ENCODE data around the gene GORAB.

The GORAB gene

GRCh38 chr1:170521818-170522217, 10.1 kb upstream of the GORAB start:
- TF ChIP-seq ZFX (IDR thresholded peaks at IDR 0.05) (no peak), CTCF (conservative IDR thresholded peaks at IDR 0.05) (no peak)
- H3K27ac ChIP-seq, result no peak overlapping the region

DNA sequence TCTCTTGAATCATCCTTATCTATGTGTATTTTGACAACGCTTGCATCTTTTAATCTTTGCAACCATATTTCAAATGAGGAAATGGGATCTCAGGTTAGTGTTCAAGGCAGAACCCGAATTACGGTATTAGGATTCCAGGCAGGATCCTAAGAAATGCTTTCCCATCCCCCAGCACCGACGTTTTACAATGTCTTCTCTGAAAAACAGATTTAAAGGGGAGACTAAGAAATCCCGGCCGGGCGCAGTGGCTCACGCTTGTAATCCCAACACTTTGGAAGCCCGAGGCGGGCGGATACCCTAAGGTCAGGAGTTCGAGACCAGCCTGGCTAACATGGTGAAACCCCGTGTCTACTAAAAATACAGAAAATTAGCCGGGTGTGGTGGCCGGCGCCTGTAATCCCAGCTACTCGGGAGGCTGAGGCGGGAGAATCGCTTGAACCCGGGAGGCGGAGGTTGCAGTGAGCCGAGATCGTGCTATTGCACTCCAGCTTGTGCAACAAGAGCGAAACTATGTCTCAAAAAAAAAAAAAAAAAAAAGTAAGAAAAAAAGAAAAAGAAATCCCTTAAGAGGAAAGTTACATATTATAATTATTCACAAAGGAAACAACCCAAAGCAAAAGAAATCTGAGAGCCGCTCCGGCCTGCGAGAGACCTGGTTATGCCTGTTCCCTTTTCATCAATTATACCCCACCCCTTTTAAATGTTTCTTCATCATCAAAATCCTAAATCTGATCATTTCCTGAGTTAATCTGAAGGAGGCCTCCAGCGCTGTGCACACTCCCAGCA, 801 bp upstream of the GORAB start:
- H3K27ac ChIP-seq, result peak overlapping the region; percentile 89
- TF ChIP-seq ZFX (IDR thresholded peaks at IDR 0.05), result no peak
- TF ChIP-seq CTCF (conservative IDR thresholded peaks at IDR 0.05), result no peak

GRCh38 chr1:170533298-170533697, 1.3 kb downstream of the GORAB start:
- H3K27ac ChIP-seq, result no peak overlapping the region

GRCh38 chr1:170534626-170535147, 2.7 kb downstream of the GORAB start:
- no peak overlapping the region for H3K27ac ChIP-seq
- TF ChIP-seq ZFX (IDR thresholded peaks at IDR 0.05) (no peak), CTCF (conservative IDR thresholded peaks at IDR 0.05) (no peak)

More at GRCh38 chr1:170533298-170533697, 1.3 kb downstream of the GORAB start:
- no peak for TF ChIP-seq CTCF (conservative IDR thresholded peaks at IDR 0.05)
- TF ChIP-seq ZFX (IDR thresholded peaks at IDR 0.05), result no peak

DNA sequence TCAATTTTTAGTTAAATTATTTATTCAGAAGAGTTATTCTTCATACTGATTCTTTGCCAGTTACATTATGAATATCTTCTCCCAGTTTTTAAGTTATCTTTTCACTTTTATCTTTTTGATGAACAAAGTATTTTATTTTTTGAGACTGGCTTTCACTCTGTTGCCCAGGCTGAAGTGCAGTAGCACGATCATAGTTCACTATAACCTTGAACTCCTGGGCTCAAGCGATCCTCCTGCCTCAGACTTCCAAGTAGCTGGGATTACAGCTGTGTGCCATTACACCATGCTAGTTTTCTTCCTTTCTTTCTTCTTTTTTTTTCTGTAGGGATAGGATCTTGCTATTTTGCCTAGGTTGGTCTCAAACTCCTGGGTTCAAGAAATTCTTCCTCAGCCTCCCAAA, 3.5 kb downstream of the GORAB start:
- H3K27ac ChIP-seq, result no peak overlapping the region
- TF ChIP-seq ZFX (IDR thresholded peaks at IDR 0.05) (no peak), CTCF (conservative IDR thresholded peaks at IDR 0.05) (no peak)

- no peak overlapping the region for H3K27ac ChIP-seq
These were observed 5.1 kb downstream of the GORAB start for GRCh38 chr1:170536924-170537551.

More at GRCh38 chr1:170536924-170537551, 5.1 kb downstream of the GORAB start:
- TF ChIP-seq ZFX (IDR thresholded peaks at IDR 0.05) (no peak), CTCF (conservative IDR thresholded peaks at IDR 0.05) (no peak)
